ENCODE results near the gene TSG101. TPM values are rescaled to one million over a fixed set of nuclear protein-coding genes. Genes with fewer than 3 reads are reported as not detected.

TSG101 gene
- total and polyA plus RNA-seq, 2 experiments from 2014 or later = 117 to 152 TPM

- Histone ChIP-seq H3K4me3 (no peak overlapping the region), H3K27me3 (no peaks in the 10 kb centered on the region), H3K9me3 (ENCODE audit: low read depth) (no peaks in the 10 kb centered on the region), H3K4me1 (ENCODE audit: low read depth) (no peaks in the 10 kb centered on the region), H3K27ac (no peak overlapping the region), H3K36me3 (peaks cover 29% of the 10 kb centered on the region)
- no peak for TF ChIP-seq CTCF (IDR thresholded peaks at IDR 0.05; ENCODE audit: low read depth, low read length)
- DNase-seq (ENCODE audit: low read depth in 1 of 2, low spot score in 1 of 2) = no peak
These were observed 40.7 kb downstream of the TSG101 start for GRCh38 chr11:18485913-18486528.

GRCh38 chr11:18479063-18479462 lies 47.7 kb downstream of the TSG101 start:
- Histone ChIP-seq H3K9me3 (ENCODE audit: low read depth) (no peaks in the 10 kb centered on the region), H3K4me3 (no peak overlapping the region), H3K4me1 (ENCODE audit: low read depth) (no peaks in the 10 kb centered on the region), H3K27ac (no peak overlapping the region), H3K27me3 (no peaks in the 10 kb centered on the region), H3K36me3 (peaks cover 46% of the 10 kb centered on the region)
- TF ChIP-seq CTCF (IDR thresholded peaks at IDR 0.05; ENCODE audit: low read depth, low read length) = no peak
- DNase-seq (ENCODE audit: low read depth in 1 of 2, low spot score in 1 of 2) = no peak

GRCh38 chr11:18472587-18472986 lies 54.2 kb downstream of the TSG101 start:
- H3K4me1 ChIP-seq (ENCODE audit: low read depth) = no peaks in the 10 kb centered on the region
- no peak overlapping the region for H3K27ac ChIP-seq
- no peaks in the 10 kb centered on the region for H3K9me3 ChIP-seq (ENCODE audit: low read depth)
- TF ChIP-seq CTCF (IDR thresholded peaks at IDR 0.05; ENCODE audit: low read depth, low read length) = no peak
- H3K4me3 ChIP-seq = no peak overlapping the region
- H3K27me3 ChIP-seq = no peaks in the 10 kb centered on the region
- DNase-seq (ENCODE audit: low read depth in 1 of 2, low spot score in 1 of 2) = no peak
- peaks cover 2% of the 10 kb centered on the region for H3K36me3 ChIP-seq

- no peak for TF ChIP-seq CTCF (IDR thresholded peaks at IDR 0.05; ENCODE audit: low read depth, low read length)
- Histone ChIP-seq H3K27me3 (no peaks in the 10 kb centered on the region), H3K4me3 (no peak overlapping the region), H3K36me3 (no peaks in the 10 kb centered on the region), H3K4me1 (ENCODE audit: low read depth) (no peaks in the 10 kb centered on the region), H3K27ac (no peak overlapping the region), H3K9me3 (ENCODE audit: low read depth) (no peaks in the 10 kb centered on the region)
- DNase-seq (ENCODE audit: low read depth in 1 of 2, low spot score in 1 of 2) = no peak
These were observed 54.7 kb downstream of the TSG101 start for GRCh38 chr11:18471995-18472394.

GRCh38 chr11:18468961-18469360 lies 57.8 kb downstream of the TSG101 start:
- no peaks in the 10 kb centered on the region for H3K36me3 ChIP-seq
- no peak for DNase-seq (ENCODE audit: low read depth in 1 of 2, low spot score in 1 of 2)
- H3K27me3 ChIP-seq = no peaks in the 10 kb centered on the region
- H3K4me3 ChIP-seq = no peak overlapping the region
- H3K9me3 ChIP-seq (ENCODE audit: low read depth) = no peaks in the 10 kb centered on the region
- no peak for TF ChIP-seq CTCF (IDR thresholded peaks at IDR 0.05; ENCODE audit: low read depth, low read length)
- H3K4me1 ChIP-seq (ENCODE audit: low read depth) = no peaks in the 10 kb centered on the region
- no peak overlapping the region for H3K27ac ChIP-seq

All from cardiac muscle cell (in vitro differentiated cells and primary cell).